A549 (cell line): ENCODE results near the gene C8B. TPM values are rescaled to one million over a fixed set of nuclear protein-coding genes. Genes with fewer than 3 reads are reported as not detected.

Experiments used
- ATAC-seq, 2 experiments: fragments of 200-7000 bp in 1 of 2; fragments of >200 bp in 1 of 2; cut with Nextera tagmentation in 1 of 2; cut with Tn5 transposase in 1 of 2; 3 replicates each; pipeline versions ENCODE4 v1.8.0 to v1.9.1; 2018 to 2020; ENCODE audit warnings: mild to moderate bottlenecking in 1 of 2, moderate library complexity in 1 of 2
- CTCF ChIA-PET: fragments of 300-600 bp; sonication (Branson Sonifier 250); formaldehyde crosslinking; extraction: SDS; loops from one replicate; lab custom pipeline; 2021; ENCODE audit warnings: antibody characterized with exemption, inconsistent platforms; lab: Yijun Ruan, JAX
- POLR2A ChIA-PET: fragments of 350-600 bp; formaldehyde crosslinking; extraction: SDS; loops from one replicate; lab custom pipeline; 2021; ENCODE audit warnings: antibody characterized with exemption, inconsistent platforms; lab: Yijun Ruan, JAX
- DNase-seq, 2 experiments: peaks; one replicate each; pipeline versions ENCODE4 v3.0.0 to v3.0.0-alpha.2; 2011 to 2016; ENCODE audit warnings: low read depth in 1 of 2, low spot score in 1 of 2
- FAIRE-seq: peaks from 2 replicates; lab custom pipeline; 2011; peaks lifted over from hg19 to GRCh38; lab: Jason Lieb, UNC
- H3K27ac ChIP-seq, 2 experiments: fragments of >200 bp; sonication (Bioruptor Twin); formaldehyde crosslinking; 3 replicates each; pipeline ENCODE4 v1.5.1; 2016 to 2017
- H3K4me1 ChIP-seq: fragments of >200 bp; sonication (Bioruptor Twin); formaldehyde crosslinking; 3 replicates; pipeline ENCODE4 v1.6.1; 2016
- H3K4me2 ChIP-seq: fragments of >200 bp; sonication (Bioruptor Twin); formaldehyde crosslinking; 3 replicates; pipeline ENCODE4 v1.6.1; 2016
- H3K4me3 ChIP-seq: fragments of >200 bp; sonication (Bioruptor Twin); formaldehyde crosslinking; 3 replicates; pipeline ENCODE4 v1.5.1; 2016
- H3K9me3 ChIP-seq: fragments of >200 bp; sonication (Bioruptor Twin); formaldehyde crosslinking; 3 replicates; pipeline ENCODE4 v1.6.1; 2016
- BHLHE40 ChIP-seq: IDR thresholded peaks from 2 replicates; pipeline ENCODE4 v1.6.1; 2012; ENCODE audit warnings: low read depth, low read length, inconsistent platforms
- CBX8 ChIP-seq: fragments of 200-600 bp; sonication (generic); IDR thresholded peaks from 2 replicates; pipeline ENCODE4 v1.6.1; 2016
- CEBPB ChIP-seq, 2 experiments: fragments of >200 bp in 1 of 2; sonication (Bioruptor Twin) in 1 of 2; formaldehyde crosslinking in 1 of 2; IDR thresholded peaks; 2 replicates each; pipeline ENCODE4 v1.6.1; 2012 to 2016
- CHD2 ChIP-seq: fragments of 150-350 bp; IDR thresholded peaks from 2 replicates; pipeline ENCODE4 v1.6.1; 2014; ENCODE audit warnings: low read length; ENCODE audit not compliant: partially characterized antibody
- HEYL ChIP-seq: fragments of 250-450 bp; sonication (Bioruptor Pico); IDR thresholded peaks from 2 replicates; pipeline ENCODE4 v1.8.0; 2021; ENCODE audit warnings: mild to moderate bottlenecking, moderate library complexity
- HOXA7 ChIP-seq: fragments of 250-450 bp; sonication (Bioruptor Pico); IDR thresholded peaks from 2 replicates; pipeline ENCODE4 v1.5.0; 2020; ENCODE audit warnings: mild to moderate bottlenecking, moderate library complexity
- HOXB5 ChIP-seq: fragments of 250-450 bp; sonication (Bioruptor Pico); IDR thresholded peaks from 2 replicates; pipeline ENCODE4 v1.5.0; 2020; ENCODE audit warnings: mild to moderate bottlenecking, moderate library complexity
- KDM1A ChIP-seq: fragments of 200-600 bp; sonication (generic); IDR thresholded peaks from 2 replicates; pipeline ENCODE4 v1.6.1; 2016; ENCODE audit warnings: low read depth, mild to moderate bottlenecking
- NPAS2 ChIP-seq: fragments of 250-450 bp; sonication (Bioruptor Pico); IDR thresholded peaks from 2 replicates; pipeline ENCODE4 v1.8.0; 2022; ENCODE audit warnings: mild to moderate bottlenecking, moderate library complexity, borderline replicate concordance
- PHF8 ChIP-seq: fragments of 200-600 bp; sonication (generic); IDR thresholded peaks from 2 replicates; pipeline ENCODE4 v1.6.1; 2016; ENCODE audit warnings: low read depth, mild to moderate bottlenecking, antibody characterized with exemption, moderate library complexity, borderline replicate concordance
- RFX5 ChIP-seq: fragments of 450-650 bp; IDR thresholded peaks from 2 replicates; pipeline ENCODE4 v1.7.1; 2014; ENCODE audit warnings: antibody characterized with exemption, mild to moderate bottlenecking, moderate library complexity
- SMC3 ChIP-seq: fragments of >200 bp; sonication (Bioruptor Twin); formaldehyde crosslinking; IDR thresholded peaks from 3 replicates; pipeline ENCODE4 v1.6.1; 2018; ENCODE audit warnings: inconsistent platforms
- ZNF302 ChIP-seq: fragments of 250-450 bp; sonication (Bioruptor Pico); IDR thresholded peaks from 2 replicates; pipeline ENCODE4 v1.9.0; 2021; ENCODE audit warnings: inconsistent platforms, mild to moderate bottlenecking, moderate library complexity
- WGBS: methylation state at CpG from one replicate; pipeline ENCODE4 v1.1.6; 2017; ENCODE audit errors: missing lambda C conversion rate; 5-methylcytosine and 5-hydroxymethylcytosine counted together
- polyA plus RNA-seq, 4 experiments: library from polyadenylated mRNA; depleted of rRNA in 3 of 4; stranded (reverse); fragments of >200 nt; fragmentation: RNase III in 1 of 4; extraction: RNeasy Plus Mini Kit Qiagen cat#74134 plus additional on column Dnase treatment in 1 of 4; gene quantifications; 2 replicates in 3 of 4; 3 replicates in 1 of 4; pipeline ENCODE4 v1.2.3, GENCODE V29; 2011 to 2017
- TF ChIP-seq, protein P1 (sequence below): IDR thresholded peaks from 2 replicates; pipeline ENCODE4 v1.6.1; 2012; ENCODE audit warnings: low read depth, borderline replicate concordance
- TF ChIP-seq, protein P2 (sequence below): IDR thresholded peaks from 2 replicates; pipeline ENCODE4 v1.6.1; 2012
- TF ChIP-seq, protein P3 (sequence below): fragments of 450-650 bp; IDR thresholded peaks from 2 replicates; pipeline ENCODE4 v1.6.1; 2014; ENCODE audit warnings: antibody characterized with exemption
- TF ChIP-seq, protein P4 (sequence below): fragments of >200 bp; sonication (Bioruptor Twin); formaldehyde crosslinking; IDR thresholded peaks from 2 replicates; pipeline ENCODE4 v1.6.1; 2016
- TF ChIP-seq, protein P5 (sequence below): fragments of 200-600 bp; sonication (generic); IDR thresholded peaks from 2 replicates; pipeline ENCODE4 v1.6.1; 2016; ENCODE audit warnings: antibody characterized with exemption, mild to moderate bottlenecking, moderate library complexity
- TF ChIP-seq, protein P6 (sequence below): fragments of 250-450 bp; sonication (Bioruptor Pico); IDR thresholded peaks from 2 replicates; pipeline ENCODE4 v1.5.0; 2021; ENCODE audit warnings: mild to moderate bottlenecking, moderate library complexity, borderline replicate concordance

C8B gene
- polyA plus RNA-seq, 2 of the 4 experiments (the other 2 are of a cell fraction) = not detected

DNA sequence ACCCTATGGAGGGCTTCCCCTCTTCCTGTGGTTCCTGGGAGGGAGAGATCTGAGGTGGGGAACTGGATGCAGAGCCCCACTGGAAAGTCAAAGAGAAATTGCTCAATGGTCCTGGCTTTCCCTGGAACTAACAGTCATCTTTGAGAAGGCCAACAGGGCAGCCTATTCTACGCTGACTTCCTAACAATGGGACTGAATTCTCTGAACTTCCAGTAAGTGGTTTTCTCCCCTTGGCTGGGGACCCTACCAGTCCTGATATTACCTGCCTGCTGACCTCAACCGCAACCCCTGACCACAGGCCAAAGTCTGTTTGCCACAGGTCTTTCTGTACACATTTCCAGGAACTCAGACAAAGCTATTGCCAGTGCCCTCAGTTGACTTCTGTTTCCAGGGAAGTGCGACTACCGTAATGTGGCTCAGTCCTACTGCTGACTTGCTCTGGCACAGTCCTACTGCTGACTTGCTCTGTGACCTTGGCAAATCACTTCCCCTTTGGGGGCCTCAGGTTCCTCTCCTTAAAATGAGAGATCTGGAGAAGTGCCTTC is 55.3 kb downstream of the C8B start:
- H3K27ac ChIP-seq = no peak overlapping the region
- H3K4me1 ChIP-seq = no peaks in the 10 kb centered on the region
- WGBS = 60% methylated on average over 4 of the region's 4 CpGs
- ChIA-PET POLR2A (no interaction called here), CTCF (no interaction called here)
- DNase-seq (no peak), FAIRE-seq (no peak), ATAC-seq (no peak)
- TF ChIP-seq, protein P1, sequence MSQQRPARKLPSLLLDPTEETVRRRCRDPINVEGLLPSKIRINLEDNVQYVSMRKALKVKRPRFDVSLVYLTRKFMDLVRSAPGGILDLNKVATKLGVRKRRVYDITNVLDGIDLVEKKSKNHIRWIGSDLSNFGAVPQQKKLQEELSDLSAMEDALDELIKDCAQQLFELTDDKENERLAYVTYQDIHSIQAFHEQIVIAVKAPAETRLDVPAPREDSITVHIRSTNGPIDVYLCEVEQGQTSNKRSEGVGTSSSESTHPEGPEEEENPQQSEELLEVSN = no peak
- H3K4me3 ChIP-seq = no peak overlapping the region
- no peak overlapping the region for H3K4me2 ChIP-seq
- H3K9me3 ChIP-seq = no peaks in the 10 kb centered on the region

DNA sequence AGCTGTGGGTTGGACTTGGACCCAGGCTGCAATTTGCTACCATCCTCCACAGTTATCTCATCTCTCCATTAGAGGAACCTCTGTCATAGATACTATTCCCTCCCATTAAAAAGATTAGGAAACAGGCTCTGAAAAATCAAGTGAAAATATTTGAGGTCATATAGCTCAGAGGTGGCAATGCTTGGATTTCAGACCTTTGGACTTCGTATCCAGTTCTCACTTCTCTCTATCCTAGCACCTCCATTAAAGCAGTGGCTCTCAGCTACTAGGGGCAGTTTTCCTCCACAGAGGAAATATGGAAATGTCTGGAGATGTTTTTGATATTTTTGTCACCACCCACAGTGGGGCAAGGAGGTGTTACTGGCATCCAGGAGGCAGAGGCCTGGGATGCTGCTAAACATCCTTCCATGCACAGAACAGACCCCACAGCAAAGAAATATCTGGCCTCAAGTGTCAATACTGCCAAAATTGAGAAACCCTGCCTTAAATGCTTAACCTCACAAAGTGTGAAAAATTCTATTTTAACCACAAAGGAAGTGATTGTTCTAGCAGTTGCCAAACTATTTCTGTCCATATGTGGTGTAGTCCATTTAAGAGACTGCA is 57.1 kb downstream of the C8B start:
- FAIRE-seq = no peak
- 0% methylated on average over 1 of the region's 1 CpG for WGBS
- CTCF ChIA-PET = no interaction called here

DNA sequence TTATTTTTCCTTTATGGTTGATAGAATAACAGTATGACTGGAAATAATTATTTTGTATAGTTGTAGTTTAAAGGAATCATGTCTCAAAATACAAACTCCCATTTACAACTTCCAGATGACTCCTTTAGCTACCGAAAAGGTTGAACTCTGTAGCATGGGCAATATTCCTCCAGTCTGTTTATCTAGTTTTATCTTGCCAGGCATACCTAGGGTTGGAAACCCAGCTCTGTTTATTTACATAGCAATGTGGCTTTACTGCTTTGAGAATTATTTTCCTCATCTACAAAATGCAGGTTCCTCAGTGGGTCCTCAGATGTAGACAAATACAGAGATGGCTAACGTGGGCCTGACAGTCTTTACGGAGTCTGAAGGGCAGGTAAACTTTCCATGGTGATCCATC is 60.1 kb downstream of the C8B start:
- FAIRE-seq (no peak), DNase-seq (no peak), ATAC-seq (no peak)
- Histone ChIP-seq H3K27ac (no peak overlapping the region), H3K4me2 (no peak overlapping the region), H3K4me1 (no peaks in the 10 kb centered on the region), H3K4me3 (no peak overlapping the region), H3K9me3 (no peaks in the 10 kb centered on the region)
- ChIA-PET CTCF (no interaction called here), POLR2A (no interaction called here)
- TF ChIP-seq BHLHE40 (no peak), CEBPB (IDR thresholded peaks at IDR 0.05) (no peak), CBX8 (no peak), HOXA7 (CRISPR knock-in tag) (no peak), ZNF302 (CRISPR knock-in tag) (no peak), SMC3 (no peak), CHD2 (no peak), PHF8 (no peak), HOXB5 (CRISPR knock-in tag) (no peak), KDM1A (no peak), HEYL (CRISPR knock-in tag) (no peak), RFX5 (no peak)
- TF ChIP-seq, protein P2, sequence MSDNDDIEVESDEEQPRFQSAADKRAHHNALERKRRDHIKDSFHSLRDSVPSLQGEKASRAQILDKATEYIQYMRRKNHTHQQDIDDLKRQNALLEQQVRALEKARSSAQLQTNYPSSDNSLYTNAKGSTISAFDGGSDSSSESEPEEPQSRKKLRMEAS = no peak
- TF ChIP-seq, protein P3, sequence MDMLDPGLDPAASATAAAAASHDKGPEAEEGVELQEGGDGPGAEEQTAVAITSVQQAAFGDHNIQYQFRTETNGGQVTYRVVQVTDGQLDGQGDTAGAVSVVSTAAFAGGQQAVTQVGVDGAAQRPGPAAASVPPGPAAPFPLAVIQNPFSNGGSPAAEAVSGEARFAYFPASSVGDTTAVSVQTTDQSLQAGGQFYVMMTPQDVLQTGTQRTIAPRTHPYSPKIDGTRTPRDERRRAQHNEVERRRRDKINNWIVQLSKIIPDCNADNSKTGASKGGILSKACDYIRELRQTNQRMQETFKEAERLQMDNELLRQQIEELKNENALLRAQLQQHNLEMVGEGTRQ = no peak
- TF ChIP-seq, protein P4, sequence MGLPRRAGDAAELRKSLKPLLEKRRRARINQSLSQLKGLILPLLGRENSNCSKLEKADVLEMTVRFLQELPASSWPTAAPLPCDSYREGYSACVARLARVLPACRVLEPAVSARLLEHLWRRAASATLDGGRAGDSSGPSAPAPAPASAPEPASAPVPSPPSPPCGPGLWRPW = no peak
- whole genome bisulfite sequencing = 12% methylated on average over 3 of the region's 3 CpGs

More for the DNA sequence above, 57.1 kb downstream of the C8B start:
- Histone ChIP-seq H3K4me1 (no peaks in the 10 kb centered on the region), H3K27ac (no peak overlapping the region), H3K4me3 (no peak overlapping the region), H3K9me3 (no peaks in the 10 kb centered on the region), H3K4me2 (no peak overlapping the region)
- ATAC-seq (no peak), DNase-seq (no peak)
- TF ChIP-seq, protein P5, sequence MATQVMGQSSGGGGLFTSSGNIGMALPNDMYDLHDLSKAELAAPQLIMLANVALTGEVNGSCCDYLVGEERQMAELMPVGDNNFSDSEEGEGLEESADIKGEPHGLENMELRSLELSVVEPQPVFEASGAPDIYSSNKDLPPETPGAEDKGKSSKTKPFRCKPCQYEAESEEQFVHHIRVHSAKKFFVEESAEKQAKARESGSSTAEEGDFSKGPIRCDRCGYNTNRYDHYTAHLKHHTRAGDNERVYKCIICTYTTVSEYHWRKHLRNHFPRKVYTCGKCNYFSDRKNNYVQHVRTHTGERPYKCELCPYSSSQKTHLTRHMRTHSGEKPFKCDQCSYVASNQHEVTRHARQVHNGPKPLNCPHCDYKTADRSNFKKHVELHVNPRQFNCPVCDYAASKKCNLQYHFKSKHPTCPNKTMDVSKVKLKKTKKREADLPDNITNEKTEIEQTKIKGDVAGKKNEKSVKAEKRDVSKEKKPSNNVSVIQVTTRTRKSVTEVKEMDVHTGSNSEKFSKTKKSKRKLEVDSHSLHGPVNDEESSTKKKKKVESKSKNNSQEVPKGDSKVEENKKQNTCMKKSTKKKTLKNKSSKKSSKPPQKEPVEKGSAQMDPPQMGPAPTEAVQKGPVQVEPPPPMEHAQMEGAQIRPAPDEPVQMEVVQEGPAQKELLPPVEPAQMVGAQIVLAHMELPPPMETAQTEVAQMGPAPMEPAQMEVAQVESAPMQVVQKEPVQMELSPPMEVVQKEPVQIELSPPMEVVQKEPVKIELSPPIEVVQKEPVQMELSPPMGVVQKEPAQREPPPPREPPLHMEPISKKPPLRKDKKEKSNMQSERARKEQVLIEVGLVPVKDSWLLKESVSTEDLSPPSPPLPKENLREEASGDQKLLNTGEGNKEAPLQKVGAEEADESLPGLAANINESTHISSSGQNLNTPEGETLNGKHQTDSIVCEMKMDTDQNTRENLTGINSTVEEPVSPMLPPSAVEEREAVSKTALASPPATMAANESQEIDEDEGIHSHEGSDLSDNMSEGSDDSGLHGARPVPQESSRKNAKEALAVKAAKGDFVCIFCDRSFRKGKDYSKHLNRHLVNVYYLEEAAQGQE = no peak
- TF ChIP-seq, protein P6, sequence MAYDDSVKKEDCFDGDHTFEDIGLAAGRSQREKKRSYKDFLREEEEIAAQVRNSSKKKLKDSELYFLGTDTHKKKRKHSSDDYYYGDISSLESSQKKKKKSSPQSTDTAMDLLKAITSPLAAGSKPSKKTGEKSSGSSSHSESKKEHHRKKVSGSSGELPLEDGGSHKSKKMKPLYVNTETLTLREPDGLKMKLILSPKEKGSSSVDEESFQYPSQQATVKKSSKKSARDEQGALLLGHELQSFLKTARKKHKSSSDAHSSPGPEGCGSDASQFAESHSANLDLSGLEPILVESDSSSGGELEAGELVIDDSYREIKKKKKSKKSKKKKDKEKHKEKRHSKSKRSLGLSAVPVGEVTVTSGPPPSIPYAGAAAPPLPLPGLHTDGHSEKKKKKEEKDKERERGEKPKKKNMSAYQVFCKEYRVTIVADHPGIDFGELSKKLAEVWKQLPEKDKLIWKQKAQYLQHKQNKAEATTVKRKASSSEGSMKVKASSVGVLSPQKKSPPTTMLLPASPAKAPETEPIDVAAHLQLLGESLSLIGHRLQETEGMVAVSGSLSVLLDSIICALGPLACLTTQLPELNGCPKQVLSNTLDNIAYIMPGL (CRISPR knock-in tag) = no peak
- no peak for TF ChIP-seq NPAS2
- TF ChIP-seq, protein P1 = no peak
- POLR2A ChIA-PET = no interaction called here
